IPS DF 6.9 (cell line): Measurements from ENCODE around the gene F3.
"Not testable (repeated sequence)": the region's sequence is repeated elsewhere in the genome, so short reads cannot be mapped to it uniquely, and the experiment has no call there.

Experiments
- DNase-seq: peaks from one replicate; pipeline ENCODE4 v3.0.0-alpha.2; 2013; ENCODE audit warnings: low read depth, low spot score
- H3K27ac ChIP-seq: one replicate; pipeline ENCODE4 v1.5.1; 2013; ENCODE audit warnings: low read length, control low read depth
- H3K27me3 ChIP-seq: 2 replicates; pipeline ENCODE4 v1.6.1; 2013; ENCODE audit warnings: mild to moderate bottlenecking, low read length; ENCODE audit not compliant: control insufficient read depth, insufficient read depth
- H3K36me3 ChIP-seq: 2 replicates; pipeline ENCODE4 v1.6.1; 2013; ENCODE audit warnings: low read length; ENCODE audit not compliant: control insufficient read depth, insufficient read depth
- H3K4me1 ChIP-seq: 2 replicates; pipeline ENCODE4 v1.6.1; 2013; ENCODE audit warnings: low read length; ENCODE audit not compliant: control insufficient read depth, insufficient read depth
- H3K4me3 ChIP-seq: 2 replicates; pipeline ENCODE4 v1.5.1; 2013; ENCODE audit warnings: mild to moderate bottlenecking, low read length
- H3K9me3 ChIP-seq: 2 replicates; pipeline ENCODE4 v1.6.1; 2013; ENCODE audit warnings: low read length, inconsistent platforms; ENCODE audit not compliant: control insufficient read depth, insufficient read depth
- WGBS: extraction: QIAGEN DNeasy Blood & Tissue Kit; methylation state at CpG from one replicate; pipeline ENCODE4 v1.1.7; 2013; ENCODE audit warnings: mixed read lengths, missing lambda C conversion rate; ENCODE audit not compliant: insufficient read length, insufficient coverage; 5-methylcytosine and 5-hydroxymethylcytosine counted together

The F3 gene

DNA sequence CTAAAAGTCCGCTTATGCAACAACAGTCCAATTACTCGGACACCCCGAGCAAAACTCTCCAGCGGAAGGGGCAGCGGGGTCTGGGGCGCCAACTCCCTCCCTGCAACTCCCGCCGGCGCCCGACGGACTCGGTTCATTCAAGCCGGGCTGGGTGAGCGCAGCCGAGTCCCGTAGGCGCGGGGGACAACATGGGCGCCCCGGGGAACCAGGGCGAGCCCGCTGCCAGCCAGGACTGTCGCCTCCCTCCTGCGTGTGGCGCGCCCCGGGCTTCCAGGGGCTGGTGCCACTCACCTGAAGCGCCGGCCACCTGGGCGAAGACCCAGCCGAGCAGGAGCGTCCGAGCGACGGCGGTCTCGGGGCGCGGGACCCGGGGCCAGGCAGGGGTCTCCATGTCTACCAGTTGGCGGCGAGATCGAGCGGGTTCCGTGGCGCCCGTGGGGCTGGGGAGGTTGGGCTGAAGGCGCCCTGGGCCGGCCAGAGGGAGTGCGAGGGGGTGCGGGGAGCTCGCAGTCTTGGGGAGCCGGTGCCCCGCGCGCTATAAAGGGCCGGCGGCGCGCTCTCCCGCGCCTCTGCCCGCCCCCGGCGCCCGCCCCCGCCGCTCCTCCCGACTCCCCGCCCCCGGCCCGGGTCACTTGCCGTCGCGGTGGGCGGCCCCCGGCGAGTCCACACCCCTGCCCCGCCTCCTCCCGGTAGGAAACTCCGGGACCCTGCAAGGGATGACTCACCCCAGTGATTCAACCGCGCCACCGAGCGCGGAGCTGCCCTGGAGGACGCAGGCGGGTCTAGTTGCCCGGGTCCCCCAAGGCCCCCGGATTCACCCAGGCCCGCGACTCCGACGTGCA, at the start of gene F3:
Gene F3, minus strand, starts transcription at position 514 of the 842 bp plus-strand sequence. Its CDS starts 123 bp downstream, at position 391.
- Histone ChIP-seq H3K4me1 (peaks cover 3% of the 10 kb centered on the region), H3K36me3 (no peaks in the 10 kb centered on the region; the same call in 1 of the 2 replicates), H3K27me3 (peaks cover 6% of the 10 kb centered on the region; the same call in 1 of the 2 replicates), H3K27ac (no peak within 1 kb of the TSS), H3K4me3 (peak within 1 kb of the TSS; percentile 71; the same call in 1 of the 2 replicates), H3K9me3 (no peaks in the 10 kb centered on the region)
- WGBS = no CpG with 5 or more reads among the region's 94 CpGs
- no peak for DNase-seq

DNA sequence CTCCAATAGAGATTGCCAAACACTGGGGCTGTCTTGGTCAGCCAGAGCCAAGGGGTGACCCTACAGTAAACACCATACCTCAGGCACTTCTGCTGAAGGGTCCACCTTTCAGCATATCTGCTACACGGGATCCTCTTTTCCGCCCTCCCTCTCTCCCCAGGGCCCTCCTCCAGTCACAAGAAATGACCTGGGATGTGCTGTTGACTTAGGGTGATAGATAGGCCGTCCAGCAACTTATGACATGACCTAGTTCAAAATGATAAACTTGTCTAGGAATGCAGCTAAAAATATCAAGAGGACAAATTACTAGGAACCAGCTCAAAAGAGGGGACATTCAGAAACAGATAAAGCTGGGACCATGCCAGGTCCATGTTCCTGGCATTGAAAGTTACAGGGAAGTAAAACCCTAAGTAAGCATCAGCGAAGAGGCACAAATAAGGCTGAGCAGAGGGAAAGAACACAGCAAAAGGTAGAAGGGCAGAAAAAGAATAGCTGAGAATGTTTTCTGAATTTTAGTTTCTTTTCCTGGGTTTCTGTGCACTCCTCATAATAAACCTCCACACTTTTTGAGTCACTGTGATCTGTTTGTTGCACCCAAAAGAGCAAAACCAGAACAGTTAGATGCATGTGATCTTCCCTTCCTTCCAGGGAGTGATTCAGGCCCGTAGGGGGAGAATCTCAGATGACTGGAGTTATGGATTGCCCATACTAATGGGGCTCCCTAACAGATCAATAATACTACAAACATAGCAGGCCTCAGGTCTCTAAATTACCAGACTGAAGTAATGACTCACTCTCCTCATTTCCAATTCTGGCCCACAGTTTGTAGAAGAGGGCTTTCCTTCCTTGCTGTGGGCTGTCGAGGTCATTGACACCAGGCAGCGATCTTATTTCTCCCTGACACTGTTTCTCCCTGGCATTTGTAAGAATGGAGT, 48.9 kb upstream of the F3 start:
- H3K27ac ChIP-seq = no peak overlapping the region
- H3K4me3 ChIP-seq = no peak overlapping the region
- no CpG with 5 or more reads among the region's 7 CpGs for WGBS
- no peak for DNase-seq
- no peaks in the 10 kb centered on the region for H3K27me3 ChIP-seq
- H3K36me3 ChIP-seq = no peaks in the 10 kb centered on the region
- H3K9me3 ChIP-seq = no peaks in the 10 kb centered on the region
- H3K4me1 ChIP-seq = no peaks in the 10 kb centered on the region

DNA sequence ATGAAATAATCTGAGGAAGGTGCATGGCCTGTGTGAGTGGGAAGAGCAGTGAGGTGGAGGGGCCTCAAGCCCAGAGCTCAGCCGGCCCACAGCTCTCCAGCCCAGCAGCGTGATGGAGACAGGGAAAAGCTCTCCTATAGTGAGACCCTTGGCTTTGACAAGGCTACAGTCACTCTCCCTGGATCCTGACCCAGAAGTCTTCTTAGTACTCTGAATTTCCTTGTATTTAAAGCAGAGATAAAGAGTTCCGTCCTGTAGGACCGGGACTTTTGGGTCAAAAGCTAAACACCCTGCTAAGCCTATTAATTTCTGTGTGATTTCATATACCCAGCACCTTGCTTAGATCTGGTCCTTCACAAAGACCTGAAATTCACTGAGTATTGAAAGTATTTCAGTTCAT, 48.2 kb upstream of the F3 start:
- no CpG with 5 or more reads among the region's 4 CpGs for WGBS
- Histone ChIP-seq H3K9me3 (no peaks in the 10 kb centered on the region), H3K4me1 (no peaks in the 10 kb centered on the region), H3K27ac (no peak overlapping the region), H3K4me3 (no peak overlapping the region), H3K27me3 (no peaks in the 10 kb centered on the region), H3K36me3 (no peaks in the 10 kb centered on the region)
- DNase-seq = no peak

DNA sequence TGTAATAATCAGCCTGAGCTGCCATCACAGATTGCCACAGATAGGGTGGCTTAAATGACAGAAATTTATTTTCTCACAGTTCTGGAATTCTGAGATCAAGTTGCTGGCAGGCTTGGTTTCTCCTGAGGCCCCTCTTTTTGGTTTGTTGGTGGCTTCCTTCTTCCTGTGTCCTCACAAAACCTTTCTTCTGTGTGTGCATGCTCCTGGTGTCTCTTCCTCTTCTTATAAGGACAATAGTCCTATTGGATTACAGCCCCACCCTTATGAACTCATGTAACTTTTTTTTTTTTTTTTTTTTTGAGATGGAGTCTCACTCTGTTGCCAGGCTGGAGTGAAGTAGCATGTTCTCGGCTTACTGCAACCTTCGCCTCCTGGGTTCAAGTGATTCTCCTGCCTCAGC, 41.0 kb upstream of the F3 start:
- WGBS = no CpG with 5 or more reads among the region's 2 CpGs
- no peak for DNase-seq
- no peaks in the 10 kb centered on the region; the same call in 1 of the 2 replicates for H3K4me1 ChIP-seq
- H3K4me3 ChIP-seq = no peak overlapping the region
- no peaks in the 10 kb centered on the region for H3K9me3 ChIP-seq
- H3K36me3 ChIP-seq = no peaks in the 10 kb centered on the region
- no peak overlapping the region for H3K27ac ChIP-seq
- H3K27me3 ChIP-seq = no peaks in the 10 kb centered on the region

DNA sequence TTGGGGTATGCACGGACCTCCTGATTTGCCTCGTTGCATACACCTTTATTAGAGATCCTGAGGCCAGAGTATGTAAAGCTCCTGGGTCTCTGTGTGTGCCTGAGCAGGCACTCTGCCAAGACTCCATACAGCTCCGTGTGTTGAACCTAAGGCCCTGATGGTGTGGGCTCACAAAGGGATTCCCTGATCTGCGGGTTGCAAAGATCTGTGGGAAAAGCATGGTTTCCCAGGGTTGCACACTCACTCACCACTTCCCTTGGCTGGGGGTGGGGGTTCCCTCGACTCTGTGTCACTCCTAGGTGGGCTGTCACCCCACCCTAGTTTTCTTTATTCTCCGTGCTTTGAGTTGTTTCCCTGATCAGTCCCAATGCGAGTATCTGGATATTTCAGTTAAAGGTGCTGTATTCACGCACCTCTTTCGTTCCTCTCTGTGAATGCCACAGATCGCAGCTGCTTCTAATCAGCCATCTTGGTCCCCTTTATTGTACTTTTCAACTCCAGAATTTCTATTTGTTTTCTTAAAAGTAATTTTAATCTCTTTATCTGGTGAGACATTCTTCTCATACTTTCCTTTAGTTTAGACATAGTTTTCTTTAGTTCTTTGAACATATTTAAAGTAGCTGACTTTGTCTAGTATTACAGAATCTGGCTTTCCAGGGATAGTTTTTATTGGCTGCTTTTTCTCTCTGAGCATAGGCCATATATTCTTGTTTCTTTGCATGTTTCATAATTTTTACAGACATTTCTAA, 39.0 kb upstream of the F3 start:
- no peaks in the 10 kb centered on the region; the same call in 1 of the 2 replicates for H3K4me1 ChIP-seq
- H3K27me3 ChIP-seq = no peaks in the 10 kb centered on the region
- no peak for DNase-seq
- H3K9me3 ChIP-seq = no peaks in the 10 kb centered on the region
- WGBS = no CpG with 5 or more reads among the region's 10 CpGs
- no peak overlapping the region for H3K4me3 ChIP-seq
- no peak overlapping the region for H3K27ac ChIP-seq
- H3K36me3 ChIP-seq = no peaks in the 10 kb centered on the region

DNA sequence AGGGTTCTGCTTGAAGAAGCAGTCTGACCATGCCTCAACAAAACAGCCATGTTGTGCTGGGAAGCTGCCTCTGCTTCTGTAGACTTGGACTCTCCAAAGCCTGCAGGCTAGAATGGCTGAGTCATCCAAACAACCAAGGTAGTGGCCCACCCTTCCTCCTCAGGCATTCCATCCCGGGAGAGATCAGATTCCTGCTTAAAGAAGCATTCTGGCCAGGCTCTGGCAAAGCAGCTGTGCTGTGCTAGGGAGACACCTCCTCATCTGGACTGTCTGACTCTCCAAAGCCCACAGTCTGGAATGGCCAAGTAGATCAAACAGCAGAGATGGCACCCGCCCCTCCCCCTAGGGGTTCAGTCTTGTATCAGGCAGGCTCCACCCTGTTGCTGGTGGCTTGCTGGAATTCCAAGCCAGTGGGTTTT, 38.3 kb upstream of the F3 start:
- H3K4me3 ChIP-seq = no peak overlapping the region
- H3K4me1 ChIP-seq = no peaks in the 10 kb centered on the region; the same call in 1 of the 2 replicates
- no peaks in the 10 kb centered on the region for H3K9me3 ChIP-seq
- H3K36me3 ChIP-seq = no peaks in the 10 kb centered on the region
- WGBS = no CpG with 5 or more reads among the region's 2 CpGs
- no peak for DNase-seq
- no peaks in the 10 kb centered on the region for H3K27me3 ChIP-seq
- H3K27ac ChIP-seq = no peak overlapping the region

DNA sequence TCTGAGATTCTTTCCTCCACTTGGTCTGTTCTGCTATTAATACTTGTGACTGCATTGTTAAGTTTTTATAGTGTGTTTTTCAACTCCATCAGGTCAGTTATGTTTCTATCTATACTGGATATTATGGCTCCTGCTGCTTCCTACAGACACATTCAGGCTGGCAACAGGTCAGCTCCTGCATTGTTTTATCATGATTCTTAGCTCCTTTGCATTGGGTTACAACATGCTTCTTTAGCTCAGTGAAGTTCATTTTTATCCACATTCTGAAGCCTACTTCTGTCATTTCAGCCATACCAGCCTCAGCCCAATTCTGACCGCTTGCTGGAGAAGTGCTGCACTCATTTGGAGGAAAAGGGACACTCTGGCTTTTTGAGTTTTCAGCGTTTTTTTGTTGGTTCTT, 37.3 kb upstream of the F3 start:
- H3K27ac ChIP-seq = no peak overlapping the region
- no peaks in the 10 kb centered on the region for H3K9me3 ChIP-seq
- WGBS = no CpG with 5 or more reads among the region's 2 CpGs
- H3K4me3 ChIP-seq = no peak overlapping the region
- H3K4me1 ChIP-seq = no peaks in the 10 kb centered on the region; the same call in 1 of the 2 replicates
- DNase-seq = no peak
- no peaks in the 10 kb centered on the region for H3K36me3 ChIP-seq
- H3K27me3 ChIP-seq = no peaks in the 10 kb centered on the region

DNA sequence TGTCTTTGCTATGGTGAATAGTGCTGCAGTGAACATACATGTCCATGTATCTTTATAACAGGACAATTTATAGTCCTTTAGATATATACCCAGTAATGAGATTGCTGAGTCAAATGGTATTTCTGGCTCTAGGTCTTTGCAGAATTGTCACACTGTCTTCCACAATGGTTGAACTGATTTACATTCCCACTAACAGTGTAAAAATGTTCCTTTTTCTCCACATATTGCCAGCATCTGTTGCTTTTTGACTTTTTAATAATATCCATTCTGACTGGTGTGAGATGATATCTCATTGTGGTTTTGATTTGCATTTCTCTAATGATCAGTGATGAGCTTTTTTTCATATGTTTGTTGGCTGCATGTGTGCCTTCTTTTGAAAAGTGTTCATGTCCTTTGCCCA, 32.4 kb upstream of the F3 start:
- not testable (repeated sequence) for H3K4me1 ChIP-seq, H3K36me3 ChIP-seq, DNase-seq, H3K9me3 ChIP-seq, H3K4me3 ChIP-seq, H3K27me3 ChIP-seq, H3K27ac ChIP-seq

DNA sequence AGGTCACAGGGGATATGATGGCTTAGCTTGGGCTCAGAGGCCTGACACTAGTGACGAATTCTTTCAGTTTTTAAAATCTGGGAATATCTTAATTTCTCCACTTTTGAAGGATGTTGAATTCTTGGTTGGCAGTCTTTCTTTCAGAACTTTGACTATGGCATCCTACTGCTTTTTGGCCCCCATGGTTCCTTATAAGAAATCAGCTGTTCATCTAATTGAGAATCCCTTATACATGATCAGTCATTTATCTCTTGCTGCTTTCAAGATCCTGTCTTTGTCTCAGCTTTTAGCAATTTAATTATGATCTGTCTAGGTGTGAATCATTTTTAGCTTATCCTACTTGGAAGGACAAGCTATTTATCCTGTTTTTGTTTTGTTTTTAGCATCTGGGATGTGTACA, 31.2 kb upstream of the F3 start:
- Histone ChIP-seq H3K4me1 (no peaks in the 10 kb centered on the region), H3K9me3 (no peaks in the 10 kb centered on the region), H3K4me3 (no peak overlapping the region), H3K36me3 (no peaks in the 10 kb centered on the region), H3K27ac (no peak overlapping the region), H3K27me3 (no peaks in the 10 kb centered on the region)
- no peak for DNase-seq
- WGBS = no CpG with 5 or more reads among the region's 1 CpG

DNA sequence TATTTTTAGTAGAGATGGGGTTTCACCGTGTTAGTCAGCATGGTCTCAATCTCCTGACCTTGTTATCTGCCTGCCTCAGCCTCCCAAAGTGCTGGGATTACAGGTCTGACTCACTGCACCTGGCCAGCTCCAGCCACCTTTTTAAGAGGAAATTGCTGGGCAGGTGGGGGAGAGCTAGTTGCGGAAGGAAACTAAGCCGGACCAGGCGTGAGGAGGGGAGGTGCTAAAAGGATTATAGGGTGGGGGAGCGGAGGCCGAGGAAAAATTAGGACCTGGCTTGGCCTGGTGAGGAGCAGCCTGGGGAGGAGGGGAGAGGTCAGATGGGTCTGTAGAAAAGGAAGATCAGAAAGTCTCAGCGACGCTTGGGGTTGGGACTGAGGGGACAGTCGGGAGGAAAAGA, 29.4 kb upstream of the F3 start:
- H3K27ac ChIP-seq, H3K4me3 ChIP-seq, DNase-seq, H3K4me1 ChIP-seq, H3K36me3 ChIP-seq, H3K9me3 ChIP-seq, H3K27me3 ChIP-seq: not testable (repeated sequence)
- no CpG with 5 or more reads among the region's 9 CpGs for WGBS
